GM21381 (cell line): Measurements from ENCODE around the gene UTY.

Experiments used
- ATAC-seq: cut with Tn5 transposase; IDR thresholded peaks from one replicate; pipeline ENCODE4 v1.9.1; 2021; ENCODE audit warnings: mild to moderate bottlenecking, moderate library complexity; ENCODE audit not compliant: unreplicated experiment

UTY gene

GRCh38 chrY:13479828-13480227 is at the start of gene UTY:
UTY (minus strand) TSS chrY:13480033; CDS start chrY:13479665, 368 bp downstream.
- ATAC-seq, result peak; percentile 94

- no peak for ATAC-seq
These were observed 40.6 kb upstream of the UTY start for GRCh38 chrY:13520474-13520873.

GRCh38 chrY:13501215-13501614 is 21.4 kb upstream of the UTY start:
- ATAC-seq, result no peak

GRCh38 chrY:13493737-13494136 is 13.9 kb upstream of the UTY start:
- ATAC-seq, result no peak

GRCh38 chrY:13492408-13492807 is 12.6 kb upstream of the UTY start:
- no peak for ATAC-seq

GRCh38 chrY:13488738-13489137 is 8.9 kb upstream of the UTY start:
- no peak for ATAC-seq

GRCh38 chrY:13479121-13479711 is 617 bp downstream of the UTY start:
- ATAC-seq, result no peak

GRCh38 chrY:13478126-13478785 is 1.6 kb downstream of the UTY start:
- ATAC-seq, result peak; percentile 37

GRCh38 chrY:13474997-13475396 is 4.8 kb downstream of the UTY start:
- ATAC-seq, result no peak

GRCh38 chrY:13451572-13451971 is 28.3 kb downstream of the UTY start:
- ATAC-seq, result no peak

GRCh38 chrY:13450596-13451130 is 29.2 kb downstream of the UTY start:
- ATAC-seq, result no peak

GRCh38 chrY:13445566-13445965 is 34.3 kb downstream of the UTY start:
- no peak for ATAC-seq

GRCh38 chrY:13443146-13443545 is 36.7 kb downstream of the UTY start:
- ATAC-seq, result no peak

GRCh38 chrY:13440811-13441210 is 39.0 kb downstream of the UTY start:
- no peak for ATAC-seq

- ATAC-seq, result peak; percentile 94
These were observed 43.6 kb downstream of the UTY start for GRCh38 chrY:13435968-13436937.

GRCh38 chrY:13435206-13435967 is 44.4 kb downstream of the UTY start:
- ATAC-seq, result no peak

- ATAC-seq, result no peak
These were observed 47.4 kb downstream of the UTY start for GRCh38 chrY:13432293-13433025.

- ATAC-seq, result no peak
These were observed 50.3 kb downstream of the UTY start for GRCh38 chrY:13429551-13429950.

GRCh38 chrY:13423281-13423732 is 56.5 kb downstream of the UTY start:
- no peak for ATAC-seq
